GM12878 (cell line): ENCODE results near the gene MAP4K1. TPM values are rescaled to one million over a fixed set of nuclear protein-coding genes. Genes with fewer than 3 reads are reported as not detected.

Source experiments
- ATAC-seq: fragments of 200-7000 bp; cut with Tn5 transposase; 3 replicates; pipeline ENCODE4 v1.9.1; 2020; ENCODE audit warnings: mild to moderate bottlenecking, moderate library complexity
- BruUV-seq: library from RNA; stranded (reverse); fragments of 400-500 nt; replicated peaks from 2 replicates; lab custom pipeline; 2021; lab: Mats Ljungman, UMichigan
- CTCF ChIA-PET: fragments of 300-600 bp; sonication (Branson Sonifier 250); formaldehyde crosslinking; extraction: SDS; loops from one replicate; lab custom pipeline; 2021; ENCODE audit warnings: inconsistent platforms; lab: Yijun Ruan, JAX
- POLR2A ChIA-PET: fragments of 350-600 bp; formaldehyde crosslinking; extraction: SDS; loops from one replicate; lab custom pipeline; 2021; ENCODE audit warnings: inconsistent platforms; lab: Charles Lee
- RAD21 ChIA-PET: fragments of 300-600 bp; sonication (Branson Sonifier 250); formaldehyde crosslinking; loops from one replicate; lab custom pipeline; 2023; ENCODE audit warnings: antibody characterized with exemption; ENCODE audit not compliant: unreplicated experiment; lab: Charles Lee
- SMC1A ChIA-PET: fragments of 300-600 bp; sonication (Branson Sonifier 250); formaldehyde crosslinking; loops from one replicate; lab custom pipeline; 2023; ENCODE audit not compliant: unreplicated experiment, uncharacterized antibody; lab: Charles Lee
- DNase-seq: peaks from one replicate; pipeline ENCODE4 v3.0.0-alpha.2; 2011; ENCODE audit warnings: low read depth, low spot score
- FAIRE-seq: peaks from 3 replicates; lab custom pipeline; 2011; peaks lifted over from hg19 to GRCh38; lab: Jason Lieb, UNC
- H2AFZ ChIP-seq: 2 replicates; pipeline ENCODE4 v1.6.0; 2011; ENCODE audit warnings: low read depth, low read length, control low read depth; ENCODE audit not compliant: control insufficient read depth
- H3K27ac ChIP-seq: 2 replicates; pipeline ENCODE4 v1.5.1; 2011; ENCODE audit warnings: control low read depth; ENCODE audit not compliant: control insufficient read depth, insufficient read depth
- H3K27me3 ChIP-seq, 2 experiments: replicated peaks in 1 of 2; 2 replicates each; pipeline versions ENCODE4 v1.6.0 to v1.6.1; 2011; ENCODE audit warnings: low read length in 1 of 2; ENCODE audit not compliant: control insufficient read depth in 2 of 2, insufficient read depth in 2 of 2
- H3K36me3 ChIP-seq, 2 experiments: 2 replicates each; pipeline ENCODE4 v1.5.1; 2011; ENCODE audit warnings: low read length in 1 of 2; ENCODE audit not compliant: control insufficient read depth in 2 of 2, insufficient read depth in 2 of 2
- H3K4me1 ChIP-seq: 2 replicates; pipeline ENCODE4 v1.6.1; 2011; ENCODE audit warnings: mild to moderate bottlenecking, low read length, moderate library complexity, mixed read lengths; ENCODE audit not compliant: control insufficient read depth, insufficient read depth
- H3K4me2 ChIP-seq: 2 replicates; pipeline ENCODE4 v1.6.0; 2011; ENCODE audit warnings: control low read depth; ENCODE audit not compliant: control insufficient read depth, insufficient read depth
- H3K4me3 ChIP-seq: fragments of 200-600 bp; sonication (generic); 2 replicates; pipeline ENCODE4 v1.5.1; 2016
- H3K79me2 ChIP-seq: 2 replicates; pipeline ENCODE4 v1.6.0; 2011; ENCODE audit warnings: low read length; ENCODE audit not compliant: control insufficient read depth, insufficient read depth
- H3K9ac ChIP-seq: 2 replicates; pipeline ENCODE4 v1.8.0; 2011; ENCODE audit warnings: low read length, control low read depth, mixed read lengths; ENCODE audit not compliant: control insufficient read depth, insufficient read depth
- H3K9me3 ChIP-seq: replicated peaks from 3 replicates; pipeline ENCODE4 v1.5.1; 2011; ENCODE audit warnings: mild to moderate bottlenecking, low read length; ENCODE audit not compliant: control insufficient read depth, insufficient read depth
- H4K20me1 ChIP-seq: 2 replicates; pipeline ENCODE4 v1.6.0; 2011; ENCODE audit not compliant: control insufficient read depth, insufficient read depth
- BRCA1 ChIP-seq: IDR thresholded peaks from 2 replicates; pipeline ENCODE4 v1.6.1; 2011; ENCODE audit warnings: low read depth, low read length, improper control_type of control experiment
- CBX3 ChIP-seq: fragments of 200-600 bp; sonication (generic); IDR thresholded peaks from 2 replicates; pipeline ENCODE4 v1.6.1; 2016; ENCODE audit warnings: low read depth, borderline replicate concordance
- CHD1 ChIP-seq: IDR thresholded peaks from 2 replicates; pipeline ENCODE4 v1.6.1; 2012; ENCODE audit warnings: low read depth, low read length, improper control_type of control experiment
- CHD2 ChIP-seq: IDR thresholded peaks from 2 replicates; pipeline ENCODE4 v1.6.1; 2011; ENCODE audit warnings: low read depth, low read length, improper control_type of control experiment, borderline replicate concordance
- E4F1 ChIP-seq: fragments of 450-650 bp; IDR thresholded peaks from 2 replicates; pipeline ENCODE4 v1.6.1; 2018; ENCODE audit warnings: borderline replicate concordance, mild to moderate bottlenecking; ENCODE audit not compliant: partially characterized antibody
- NR2F1 ChIP-seq: fragments of 450-650 bp; conservative IDR thresholded peaks from 2 replicates; pipeline ENCODE4 v1.6.1; 2017; ENCODE audit warnings: mild to moderate bottlenecking
- RELB ChIP-seq: fragments of 450-650 bp; IDR thresholded peaks from 2 replicates; pipeline ENCODE4 v1.6.1; 2017; ENCODE audit warnings: low read depth, mild to moderate bottlenecking, moderate library complexity
- SMAD5 ChIP-seq: IDR thresholded peaks from 2 replicates; pipeline ENCODE4 v1.6.1; 2016; ENCODE audit warnings: antibody characterized with exemption, low read depth
- USF2 ChIP-seq: IDR thresholded peaks from 2 replicates; pipeline ENCODE4 v1.6.1; 2011; ENCODE audit warnings: low read depth, low read length, improper control_type of control experiment, borderline replicate concordance
- ZBTB40 ChIP-seq: fragments of 450-650 bp; IDR thresholded peaks from 2 replicates; pipeline ENCODE4 v1.6.1; 2016; ENCODE audit warnings: mild to moderate bottlenecking, moderate library complexity, borderline replicate concordance
- ZNF24 ChIP-seq: fragments of 450-650 bp; IDR thresholded peaks from 2 replicates; pipeline ENCODE4 v1.6.1; 2017; ENCODE audit warnings: antibody characterized with exemption, mild to moderate bottlenecking
- WGBS: methylation state at CpG from one replicate; pipeline ENCODE4 v1.1.6; 2016; ENCODE audit warnings: low lambda C conversion rate; ENCODE audit not compliant: insufficient replicate concordance, insufficient coverage; ENCODE audit errors: missing lambda C conversion rate; 5-methylcytosine and 5-hydroxymethylcytosine counted together
- in situ Hi-C: fragments of 300-500 bp; cut with MboI; formaldehyde crosslinking; loops from 9 replicates; pipeline ENCODE4 v1.14.3; 2018; ENCODE audit warnings: mixed read lengths
- intact Hi-C: fragments of 100-400 bp; cut with micrococcal nuclease; formaldehyde crosslinking; loops from one replicate; pipeline ENCODE4 v1.14.2; 2022; ENCODE audit not compliant: unreplicated experiment
- polyA plus RNA-seq, 11 experiments: library from polyadenylated mRNA; depleted of rRNA in 4 of 11; unstranded in 6 of 11; stranded (reverse) in 5 of 11; fragments of >200 nt; fragmentation: Nextera tagmentation in 4 of 11; fragmentation: Illumina TruSeq in 1 of 11; extraction: Ambion mirVana in 4 of 11; extraction: Trizol in 1 of 11; gene quantifications; 1 replicate in 1 of 11; 2 replicates in 10 of 11; pipeline versions ENCODE4 v1.2.1 to v1.2.3, GENCODE V29; 2011 to 2016; ENCODE audit warnings: inconsistent platforms in 2 of 11, missing spikeins in 2 of 11, low read depth in 1 of 11
- total RNA-seq, 4 experiments: library from RNA; depleted of rRNA in 3 of 4; stranded (reverse); fragments of >200 nt in 3 of 4; fragmentation: Illumina TruSeq in 1 of 4; extraction: Trizol in 1 of 4; gene quantifications; 2 replicates each; pipeline versions ENCODE4 v1.2.1 to v1.2.3, GENCODE V29; 2013 to 2021

MAP4K1 gene
- total and polyA plus RNA-seq, 10 of the 15 experiments (the other 5 are each of a cell fraction or from before 2014, with no cell fraction given): 39.2 to 306 (median 140) TPM

- DNase-seq (no peak), FAIRE-seq (no peak), ATAC-seq (no peak)
- intact Hi-C loops: no loop called here
- POLR2A ChIA-PET: interaction anchor here (2.1 kb wide), 1 partner anchor 12 kb away, joined by 15 read pairs; the partner anchor contains the start of genes EIF3K and MAP4K1
- RAD21 ChIA-PET: no interaction called here
- no peaks in the 10 kb centered on the region; the same call in 1 of the 2 replicates for H4K20me1 ChIP-seq
- no peak for TF ChIP-seq CBX3
- no peak for TF ChIP-seq USF2
- TF ChIP-seq E4F1: no peak
- TF ChIP-seq ZNF24: no peak
- no peak for TF ChIP-seq SMAD5
- no peak for TF ChIP-seq CHD1
- no peak for TF ChIP-seq NR2F1
- TF ChIP-seq BRCA1: no peak
- TF ChIP-seq ZBTB40: no peak
- no peak for TF ChIP-seq CHD2
- TF ChIP-seq RELB: no peak
- H3K79me2 ChIP-seq: no peaks in the 10 kb centered on the region
- no peaks in the 10 kb centered on the region for H3K27me3 ChIP-seq
- CTCF ChIA-PET: interaction anchor here (1.8 kb wide), 1 partner anchor 11 kb away, joined by 5 read pairs; the partner anchor contains the start of gene MAP4K1
- H3K27ac ChIP-seq: no peak overlapping the region
- no peaks in the 10 kb centered on the region for H3K9me3 ChIP-seq
- BruUV-seq: no TSS peak
- H3K4me2 ChIP-seq: no peak overlapping the region
- in situ Hi-C loops: no loop called here
- SMC1A ChIA-PET: no interaction called here
- H3K9ac ChIP-seq: no peak overlapping the region
- 95% methylated on average over 6 of the region's 6 CpGs for WGBS
- peaks cover 17% of the 10 kb centered on the region in 2 experiments; a peak in 3 of 4 replicates for H3K36me3 ChIP-seq
- no peak overlapping the region for H3K4me3 ChIP-seq
- H2AFZ ChIP-seq: no peak overlapping the region
- H3K4me1 ChIP-seq: no peaks in the 10 kb centered on the region
These were observed 11.6 kb downstream of the MAP4K1 start for GRCh38 chr19:38606131-38606530.
